Measurements from ENCODE around the gene KHDC3L.
"Not testable (repeated sequence)": the region's sequence is repeated elsewhere in the genome, so short reads cannot be mapped to it uniquely, and the experiment has no call there.

KHDC3L gene

DNA sequence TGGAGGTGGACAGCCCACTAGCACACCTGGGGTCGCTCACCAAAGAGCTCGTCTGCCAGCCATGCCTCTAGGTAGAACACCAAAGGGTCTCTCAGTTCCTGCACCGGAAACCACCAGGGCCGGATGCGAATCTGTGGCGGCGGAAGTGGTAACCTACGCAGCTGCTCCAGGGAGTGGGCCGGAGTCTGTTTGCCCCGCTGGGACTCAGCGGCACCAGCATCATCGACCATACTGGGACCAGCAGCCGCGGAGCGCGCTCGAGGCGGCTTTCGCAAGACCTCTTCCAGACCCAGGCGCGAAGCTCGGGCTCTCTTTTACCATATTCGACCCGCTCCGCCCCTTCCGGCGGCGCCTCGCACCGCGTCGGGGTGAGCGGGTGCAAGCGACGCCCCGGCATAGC is 7.1 kb downstream of the KHDC3L start, which contains the start of gene OOEP:
OOEP (minus strand) TSS at position 335 of the 400 bp plus-strand sequence; CDS start at position 230, 105 bp downstream.
- TF ChIP-seq, protein P1, sequence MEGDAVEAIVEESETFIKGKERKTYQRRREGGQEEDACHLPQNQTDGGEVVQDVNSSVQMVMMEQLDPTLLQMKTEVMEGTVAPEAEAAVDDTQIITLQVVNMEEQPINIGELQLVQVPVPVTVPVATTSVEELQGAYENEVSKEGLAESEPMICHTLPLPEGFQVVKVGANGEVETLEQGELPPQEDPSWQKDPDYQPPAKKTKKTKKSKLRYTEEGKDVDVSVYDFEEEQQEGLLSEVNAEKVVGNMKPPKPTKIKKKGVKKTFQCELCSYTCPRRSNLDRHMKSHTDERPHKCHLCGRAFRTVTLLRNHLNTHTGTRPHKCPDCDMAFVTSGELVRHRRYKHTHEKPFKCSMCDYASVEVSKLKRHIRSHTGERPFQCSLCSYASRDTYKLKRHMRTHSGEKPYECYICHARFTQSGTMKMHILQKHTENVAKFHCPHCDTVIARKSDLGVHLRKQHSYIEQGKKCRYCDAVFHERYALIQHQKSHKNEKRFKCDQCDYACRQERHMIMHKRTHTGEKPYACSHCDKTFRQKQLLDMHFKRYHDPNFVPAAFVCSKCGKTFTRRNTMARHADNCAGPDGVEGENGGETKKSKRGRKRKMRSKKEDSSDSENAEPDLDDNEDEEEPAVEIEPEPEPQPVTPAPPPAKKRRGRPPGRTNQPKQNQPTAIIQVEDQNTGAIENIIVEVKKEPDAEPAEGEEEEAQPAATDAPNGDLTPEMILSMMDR (IDR thresholded peaks at IDR 0.05; ENCODE audit: low read depth, low read length): no peak
- H3K4me3 ChIP-seq (ENCODE audit: low read depth, low read length): no peak within 1 kb of the TSS

DNA sequence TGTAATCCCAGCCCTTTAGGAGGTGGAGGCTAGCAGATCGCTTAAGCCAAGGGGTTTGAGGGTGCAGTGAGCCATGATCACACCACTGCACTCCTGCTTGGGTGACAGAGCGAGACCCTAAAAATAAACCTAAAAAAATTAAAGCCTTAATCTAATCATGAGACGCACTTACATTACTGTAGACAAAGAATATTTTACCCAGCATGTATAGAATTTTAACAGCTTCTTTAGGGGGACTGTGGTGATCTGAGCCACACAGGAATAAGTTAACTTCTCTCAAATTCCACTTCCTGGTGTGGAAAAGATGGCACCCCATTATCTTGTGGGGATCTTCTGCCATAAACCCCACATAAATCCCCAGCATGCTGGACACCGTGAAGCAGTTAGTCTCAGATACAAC is 9.5 kb downstream of the KHDC3L start:
- TF ChIP-seq, protein P1 (IDR thresholded peaks at IDR 0.05; ENCODE audit: low read depth, low read length): no peak

DNA sequence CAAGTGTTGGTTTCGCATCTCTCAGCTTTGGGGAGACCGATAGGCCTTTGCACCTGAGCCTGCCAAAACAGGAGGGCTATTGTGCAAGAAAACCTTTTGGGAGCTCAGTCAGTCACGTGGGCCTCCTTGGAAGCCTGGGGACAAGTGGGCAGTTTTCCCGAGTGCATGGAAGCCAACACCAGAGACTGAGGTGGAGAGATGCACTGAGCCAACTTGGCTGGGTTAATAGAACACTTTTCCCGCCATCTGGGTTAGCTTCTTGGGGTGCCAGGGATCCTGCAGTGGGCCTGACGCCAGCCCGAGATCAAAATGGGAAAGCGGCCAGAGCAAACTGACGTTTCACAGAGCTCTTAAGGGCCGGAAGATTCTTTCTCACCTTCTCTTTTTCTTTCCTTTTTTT is 10.1 kb downstream of the KHDC3L start:
- H3K4me3 ChIP-seq (ENCODE audit: low read depth, low read length): no peak overlapping the region
- TF ChIP-seq, protein P1 (IDR thresholded peaks at IDR 0.05; ENCODE audit: low read depth, low read length): no peak

More for the DNA sequence above, 9.5 kb downstream of the KHDC3L start:
- H3K4me3 ChIP-seq (ENCODE audit: low read depth, low read length): no peak overlapping the region

DNA sequence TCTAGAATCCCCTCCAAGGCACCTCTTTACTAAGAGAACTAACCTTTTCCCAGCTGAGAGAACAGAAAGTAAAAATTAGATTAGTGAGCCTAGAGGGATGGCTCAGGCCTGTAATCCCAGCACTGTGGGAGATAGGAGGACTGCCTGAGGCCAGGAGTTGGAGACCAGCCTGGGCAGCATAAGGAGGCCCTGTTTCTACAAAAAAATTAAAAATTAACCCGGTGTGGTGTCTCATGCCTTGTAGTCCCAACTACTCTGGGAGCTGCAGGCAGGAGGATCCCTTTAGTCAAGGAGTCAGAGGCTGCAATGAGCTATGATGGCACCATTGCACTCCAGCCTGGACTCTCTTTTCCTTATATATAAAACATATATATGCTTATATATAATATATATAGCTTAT is 12.8 kb downstream of the KHDC3L start:
- TF ChIP-seq, protein P1 (IDR thresholded peaks at IDR 0.05; ENCODE audit: low read depth, low read length): no peak
- H3K4me3 ChIP-seq (ENCODE audit: low read depth, low read length): no peak overlapping the region

DNA sequence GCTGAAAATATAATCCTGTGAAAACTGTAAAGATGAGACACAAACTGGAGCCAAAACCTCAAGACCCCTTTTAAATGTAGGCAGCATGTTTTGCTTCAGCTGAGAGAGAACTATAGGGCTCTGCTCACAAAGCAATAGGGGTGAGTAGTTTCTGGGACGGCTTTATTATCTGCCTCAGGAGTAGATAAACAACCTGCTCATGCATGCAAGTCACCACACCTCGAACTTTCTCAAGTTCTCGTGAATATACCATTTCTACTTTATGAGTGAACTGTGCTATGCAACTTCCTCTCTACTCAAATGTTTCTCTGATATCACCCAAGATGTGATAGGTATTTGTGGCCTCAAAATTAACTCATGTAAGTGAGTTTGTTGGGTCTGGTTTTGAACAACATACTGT is 14.8 kb downstream of the KHDC3L start:
- TF ChIP-seq, protein P1 (IDR thresholded peaks at IDR 0.05; ENCODE audit: low read depth, low read length): no peak
- no peak overlapping the region for H3K4me3 ChIP-seq (ENCODE audit: low read depth, low read length)

DNA sequence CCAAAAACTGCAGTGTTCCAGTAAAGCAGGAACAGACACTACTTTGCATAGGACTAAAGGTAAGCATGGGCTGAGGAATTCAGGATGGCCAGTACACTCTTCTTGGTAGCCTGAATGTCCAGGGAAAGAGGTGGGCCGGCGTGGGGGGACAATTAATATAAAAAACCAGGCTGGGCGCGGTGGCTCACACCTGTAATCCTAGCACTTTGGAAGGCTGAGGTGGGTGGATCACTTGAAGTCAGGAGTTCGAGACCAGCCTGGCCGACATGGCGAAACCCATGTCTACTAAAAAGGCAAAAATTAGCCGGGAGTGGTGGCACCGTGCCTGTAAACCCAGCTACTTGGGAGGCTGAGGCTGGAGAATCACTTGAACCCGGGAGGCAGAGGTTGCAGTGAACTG is 19.1 kb downstream of the KHDC3L start:
- H3K4me3 ChIP-seq (ENCODE audit: low read depth, low read length): not testable (repeated sequence)

DNA sequence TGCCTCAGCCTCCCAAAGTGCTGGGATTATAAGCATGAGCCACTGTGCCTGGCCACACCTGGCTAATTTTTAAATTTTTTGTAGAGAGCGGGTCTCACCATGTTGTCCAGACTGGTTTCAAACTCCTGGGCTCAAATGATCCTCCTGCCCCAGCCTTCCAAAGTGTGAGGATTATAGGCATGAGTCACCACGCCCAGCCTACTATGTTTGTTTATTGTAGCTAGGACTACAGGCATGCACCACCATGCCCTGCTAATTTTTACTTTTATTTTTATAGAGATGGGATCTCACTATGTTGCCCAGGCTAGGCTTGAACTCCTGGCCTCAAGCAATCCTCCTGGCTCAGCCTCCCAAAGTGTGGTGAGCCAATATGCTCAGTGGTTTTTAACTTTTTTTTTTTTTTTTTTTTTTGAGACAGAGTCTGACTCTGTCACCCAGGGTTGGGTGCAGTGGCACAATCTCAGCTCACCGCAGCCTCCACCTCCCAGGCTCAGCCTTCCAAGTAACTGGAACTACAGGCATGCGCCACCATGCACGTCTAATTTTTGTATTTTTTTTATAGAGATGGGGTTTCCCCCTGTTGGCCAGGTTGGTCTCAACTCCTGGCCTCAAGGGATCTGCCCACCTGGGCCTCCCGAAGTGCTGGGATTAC is 20.1 kb downstream of the KHDC3L start:
- TF ChIP-seq, protein P1 (IDR thresholded peaks at IDR 0.05; ENCODE audit: low read depth, low read length): no peak
- no peak overlapping the region for H3K4me3 ChIP-seq (ENCODE audit: low read depth, low read length)

DNA sequence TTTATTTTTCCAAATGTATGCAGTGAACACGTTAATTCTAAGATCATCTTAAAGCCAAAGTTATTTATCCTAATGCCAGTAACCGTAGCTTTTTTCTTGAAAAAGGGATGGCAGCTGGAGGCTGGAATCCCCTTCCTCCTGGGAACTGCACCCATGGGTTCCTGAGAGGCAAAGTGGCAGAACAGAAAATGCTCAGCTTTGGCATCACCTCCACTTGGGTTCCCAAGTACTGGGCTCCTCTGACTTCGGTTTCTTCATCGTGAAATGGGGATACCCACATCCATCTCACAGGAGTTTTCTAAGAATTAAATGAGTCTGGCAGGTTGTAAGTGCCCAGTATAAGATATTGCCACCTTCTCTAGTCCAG is 26.0 kb downstream of the KHDC3L start:
- peak overlapping the region; percentile 69 for H3K4me3 ChIP-seq (ENCODE audit: low read depth, low read length)

More for the DNA sequence above, 26.0 kb downstream of the KHDC3L start:
- TF ChIP-seq, protein P1 (IDR thresholded peaks at IDR 0.05; ENCODE audit: low read depth, low read length): no peak

All from WI38 (cell line).